Glomerular visceral epithelial cell (primary cell): Measurements from ENCODE around the gene PAQR4.
"Not testable (repeated sequence)": the region's sequence is repeated elsewhere in the genome, so short reads cannot be mapped to it uniquely, and the experiment has no call there.

Experiments
- DNase-seq: peaks from one replicate; pipeline ENCODE4 v3.0.0-alpha.2; 2016; ENCODE audit errors: extremely low spot score

Gene PAQR4

GRCh38 chr16:2968738-2969544 lies at the start of gene PAQR4:
Gene PAQR4, plus strand, starts transcription at chr16:2969348. Its CDS starts 327 bp downstream, at chr16:2969675.
- DNase-seq: peak; percentile 92

- peak; percentile 62 for DNase-seq
Measured at GRCh38 chr16:2919511-2920255, 49.5 kb upstream of the PAQR4 start.

GRCh38 chr16:2923481-2923880 lies 45.7 kb upstream of the PAQR4 start:
- no peak for DNase-seq

GRCh38 chr16:2924901-2925755 lies 44.0 kb upstream of the PAQR4 start:
- no peak for DNase-seq

GRCh38 chr16:2925951-2926649 lies 43.0 kb upstream of the PAQR4 start:
- DNase-seq: no peak

GRCh38 chr16:2926650-2926999 lies 42.5 kb upstream of the PAQR4 start:
- no peak for DNase-seq

GRCh38 chr16:2927010-2927646 lies 42.0 kb upstream of the PAQR4 start:
- DNase-seq: peak; percentile 67

- not testable (repeated sequence) for DNase-seq
Measured at GRCh38 chr16:2928151-2928550, 41.0 kb upstream of the PAQR4 start.

GRCh38 chr16:2928796-2929195 lies 40.4 kb upstream of the PAQR4 start:
- no peak for DNase-seq

- no peak for DNase-seq
Measured at GRCh38 chr16:2929693-2930092, 39.5 kb upstream of the PAQR4 start.

- no peak for DNase-seq
Measured at GRCh38 chr16:2930236-2930635, 38.9 kb upstream of the PAQR4 start.

GRCh38 chr16:2931231-2931914 lies 37.8 kb upstream of the PAQR4 start:
- DNase-seq: not testable (repeated sequence)

- no peak for DNase-seq
Measured at GRCh38 chr16:2933136-2933535, 36.0 kb upstream of the PAQR4 start.

GRCh38 chr16:2933701-2934100 lies 35.4 kb upstream of the PAQR4 start:
- no peak for DNase-seq

- DNase-seq: no peak
Measured at GRCh38 chr16:2934450-2934849, 34.7 kb upstream of the PAQR4 start.

GRCh38 chr16:2936436-2937011 lies 32.6 kb upstream of the PAQR4 start:
- DNase-seq: no peak

GRCh38 chr16:2937170-2937569 lies 32.0 kb upstream of the PAQR4 start:
- no peak for DNase-seq

- DNase-seq: no peak
Measured at GRCh38 chr16:2938206-2938605, 30.9 kb upstream of the PAQR4 start.

- DNase-seq: no peak
Measured at GRCh38 chr16:2939968-2940367, 29.2 kb upstream of the PAQR4 start.

GRCh38 chr16:2942045-2942444 lies 27.1 kb upstream of the PAQR4 start:
- DNase-seq: peak; percentile 47
